Mammary epithelial cell (primary cell): Measurements from ENCODE around the gene TUSC2.

Experiments
- EZH2 ChIP-seq: IDR thresholded peaks from 2 replicates; pipeline ENCODE4 v1.6.1; 2012; ENCODE audit warnings: low read length, inconsistent platforms, borderline replicate concordance
- TF ChIP-seq, protein P1 (sequence below), 2 donors: IDR thresholded peaks in 1 of 2; conservative IDR thresholded peaks in 1 of 2; 2 replicates each; pipeline ENCODE4 v1.5.1; 2011 to 2012; ENCODE audit warnings: inconsistent platforms in 2 of 2, low read length in 2 of 2, mild to moderate bottlenecking in 2 of 2, control low read depth in 1 of 2, low read depth in 1 of 2; ENCODE audit not compliant: insufficient read depth in 1 of 2; ENCODE audit errors: extremely low read depth in 1 of 2

DNA sequence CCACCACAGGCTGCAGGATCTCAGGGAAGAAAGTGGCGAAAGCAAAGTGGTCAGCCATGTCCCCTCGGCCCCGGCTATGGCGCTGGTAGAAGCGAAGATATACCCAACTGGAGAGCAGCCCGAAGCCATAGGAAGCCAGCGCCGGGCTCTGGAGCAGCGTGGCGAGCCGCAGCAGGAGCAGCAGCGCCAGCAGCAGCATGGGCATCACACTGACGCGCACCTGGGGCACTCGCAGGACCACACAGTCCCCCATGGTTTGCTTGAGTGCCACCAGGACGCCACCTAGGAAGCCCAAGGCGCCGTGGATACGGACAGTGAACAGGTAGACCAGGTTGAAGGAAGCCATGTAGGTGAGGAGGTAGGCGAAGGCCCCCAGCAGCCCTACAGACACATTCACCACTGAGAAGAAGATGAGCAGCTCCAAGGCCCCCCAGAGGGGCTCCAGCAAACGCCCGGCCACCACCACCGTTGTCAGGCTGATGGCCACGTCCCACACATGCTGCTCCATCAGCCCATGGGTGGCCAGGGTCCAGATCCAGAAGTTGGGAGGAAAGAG, 30.4 kb upstream of the TUSC2 start:
- TF ChIP-seq, protein P1, sequence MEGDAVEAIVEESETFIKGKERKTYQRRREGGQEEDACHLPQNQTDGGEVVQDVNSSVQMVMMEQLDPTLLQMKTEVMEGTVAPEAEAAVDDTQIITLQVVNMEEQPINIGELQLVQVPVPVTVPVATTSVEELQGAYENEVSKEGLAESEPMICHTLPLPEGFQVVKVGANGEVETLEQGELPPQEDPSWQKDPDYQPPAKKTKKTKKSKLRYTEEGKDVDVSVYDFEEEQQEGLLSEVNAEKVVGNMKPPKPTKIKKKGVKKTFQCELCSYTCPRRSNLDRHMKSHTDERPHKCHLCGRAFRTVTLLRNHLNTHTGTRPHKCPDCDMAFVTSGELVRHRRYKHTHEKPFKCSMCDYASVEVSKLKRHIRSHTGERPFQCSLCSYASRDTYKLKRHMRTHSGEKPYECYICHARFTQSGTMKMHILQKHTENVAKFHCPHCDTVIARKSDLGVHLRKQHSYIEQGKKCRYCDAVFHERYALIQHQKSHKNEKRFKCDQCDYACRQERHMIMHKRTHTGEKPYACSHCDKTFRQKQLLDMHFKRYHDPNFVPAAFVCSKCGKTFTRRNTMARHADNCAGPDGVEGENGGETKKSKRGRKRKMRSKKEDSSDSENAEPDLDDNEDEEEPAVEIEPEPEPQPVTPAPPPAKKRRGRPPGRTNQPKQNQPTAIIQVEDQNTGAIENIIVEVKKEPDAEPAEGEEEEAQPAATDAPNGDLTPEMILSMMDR (conservative IDR thresholded peaks at IDR 0.05 in 1 of 2, IDR thresholded peaks at IDR 0.05 in 1 of 2; ENCODE audit: extremely low read depth in 1 of 2, insufficient read depth in 1 of 2, low read depth in 1 of 2, low read length in 2 of 2) = no peak
- no peak for TF ChIP-seq EZH2
